DMS79 (cell line): ENCODE measurements around the gene STAT5A.
A peak's percentile ranks its signal among the peaks of the same experiment; 100 is the strongest.
"Not testable (repeated sequence)": the region's sequence is repeated elsewhere in the genome, so short reads cannot be mapped to it uniquely, and the experiment has no call there.

Experiments
- DNase-seq: peaks from one replicate; lab custom pipeline; 2025; lab: John Stamatoyannopoulos, UW

STAT5A gene

DNA sequence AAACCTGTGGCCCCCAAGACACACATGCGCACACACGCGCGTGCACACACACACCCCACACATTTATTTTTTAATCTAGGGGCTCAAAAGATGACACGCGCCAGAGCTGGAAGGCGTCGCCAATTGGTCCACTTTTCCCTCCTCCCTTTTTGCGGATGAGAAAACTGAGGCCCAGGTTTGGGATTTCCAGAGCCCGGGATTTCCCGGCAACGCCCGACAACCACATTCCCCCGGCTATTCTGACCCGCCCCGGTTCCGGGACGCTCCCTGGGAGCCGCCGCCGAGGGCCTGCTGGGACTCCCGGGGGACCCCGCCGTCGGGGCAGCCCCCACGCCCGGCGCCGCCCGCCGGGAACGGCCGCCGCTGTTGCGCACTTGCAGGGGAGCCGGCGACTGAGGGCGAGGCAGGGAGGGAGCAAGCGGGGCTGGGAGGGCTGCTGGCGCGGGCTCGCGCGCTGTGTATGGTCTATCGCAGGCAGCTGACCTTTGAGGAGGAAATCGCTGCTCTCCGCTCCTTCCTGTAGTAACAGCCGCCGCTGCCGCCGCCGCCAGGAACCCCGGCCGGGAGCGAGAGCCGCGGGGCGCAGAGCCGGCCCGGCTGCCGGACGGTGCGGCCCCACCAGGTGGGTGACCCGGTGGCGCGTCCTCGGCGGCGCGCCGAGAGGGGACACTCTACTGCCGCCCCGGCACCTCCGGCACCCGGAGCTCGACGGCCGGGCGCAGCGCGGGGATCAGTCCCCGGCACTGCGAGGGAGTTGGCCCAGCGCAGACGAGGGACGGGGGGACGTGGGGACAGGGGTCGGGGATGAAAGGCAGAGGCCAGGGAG is at the start of gene STAT5A:
STAT5A (plus strand) TSS at position 522 of the 826 bp plus-strand sequence. CDS start 914 bp downstream, outside the sequence.
- peak; percentile 21 for DNase-seq

DNA sequence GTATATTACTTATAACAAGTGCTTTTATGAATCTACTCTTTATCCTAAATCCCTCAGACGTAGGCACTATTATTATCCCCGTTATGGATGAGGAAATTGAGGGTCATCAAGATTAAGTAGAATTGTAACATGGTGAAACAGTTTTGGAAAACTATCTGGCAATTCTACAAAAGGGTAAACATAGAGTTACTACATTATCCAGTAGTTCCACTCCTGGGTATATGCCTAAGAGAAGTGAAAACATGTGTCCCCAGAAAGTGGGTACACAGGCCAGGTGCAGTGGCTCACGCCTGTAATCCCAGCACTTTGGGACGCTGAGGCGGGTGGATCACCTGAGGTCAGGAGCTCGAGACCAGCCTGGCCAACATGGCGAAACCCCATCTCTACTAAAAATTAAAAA is 48.7 kb upstream of the STAT5A start:
- not testable (repeated sequence) for DNase-seq

DNA sequence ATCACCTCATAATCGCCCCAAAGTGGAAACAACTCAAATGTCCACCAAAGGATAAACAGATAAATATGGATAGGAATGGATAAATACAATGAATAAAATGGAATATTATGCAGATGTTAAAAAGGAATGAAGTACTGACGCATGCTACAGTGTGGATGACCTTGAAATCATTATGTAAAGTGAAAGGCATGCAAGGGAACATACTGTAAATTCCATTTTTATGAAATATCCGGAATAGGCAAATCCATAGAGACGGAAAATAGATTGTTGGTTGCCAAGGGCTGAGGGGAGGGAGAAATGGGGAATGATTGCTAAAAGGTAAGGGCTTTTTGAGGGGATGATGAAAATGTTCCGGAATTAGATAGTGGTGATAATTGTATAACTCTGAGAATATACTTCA is 48.1 kb upstream of the STAT5A start:
- DNase-seq = no peak

DNA sequence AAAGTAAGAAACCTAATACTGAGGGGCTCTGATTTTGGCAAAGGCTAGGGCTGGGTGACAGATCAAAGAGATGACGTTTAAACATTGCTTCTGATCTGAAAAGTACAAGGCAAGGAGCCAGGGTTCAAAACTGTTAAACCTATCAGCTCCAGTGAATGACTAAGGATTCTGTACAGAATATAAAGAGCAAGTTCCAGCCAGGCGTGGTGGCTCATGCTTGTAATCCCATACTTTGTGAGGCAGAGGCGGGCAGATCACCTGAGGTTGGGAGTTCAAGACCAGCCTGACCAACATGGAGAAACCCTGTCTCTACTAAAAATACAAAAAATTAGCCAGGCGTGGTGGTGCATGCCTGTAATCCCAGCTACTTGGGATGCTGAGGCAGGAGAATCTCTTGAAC is 47.4 kb upstream of the STAT5A start:
- not testable (repeated sequence) for DNase-seq

DNA sequence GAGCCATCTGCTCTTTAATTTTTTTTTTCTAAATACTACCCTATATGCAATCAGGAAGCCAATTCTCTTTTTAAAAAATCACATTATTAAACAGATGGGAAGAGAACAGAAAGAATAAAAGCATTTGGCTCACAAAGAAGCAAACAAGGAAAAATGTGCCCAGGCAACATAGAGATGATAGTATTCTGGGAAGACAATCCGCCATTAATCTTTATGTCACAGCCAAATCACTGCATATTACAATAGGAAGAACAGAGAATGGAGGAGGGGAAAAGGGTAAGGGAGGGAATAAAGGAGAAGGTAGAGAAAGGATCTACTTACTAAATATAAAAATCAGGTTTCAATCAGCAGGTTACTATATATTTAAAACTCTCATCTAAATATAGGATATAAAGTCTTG is 46.4 kb upstream of the STAT5A start:
- DNase-seq = no peak

DNA sequence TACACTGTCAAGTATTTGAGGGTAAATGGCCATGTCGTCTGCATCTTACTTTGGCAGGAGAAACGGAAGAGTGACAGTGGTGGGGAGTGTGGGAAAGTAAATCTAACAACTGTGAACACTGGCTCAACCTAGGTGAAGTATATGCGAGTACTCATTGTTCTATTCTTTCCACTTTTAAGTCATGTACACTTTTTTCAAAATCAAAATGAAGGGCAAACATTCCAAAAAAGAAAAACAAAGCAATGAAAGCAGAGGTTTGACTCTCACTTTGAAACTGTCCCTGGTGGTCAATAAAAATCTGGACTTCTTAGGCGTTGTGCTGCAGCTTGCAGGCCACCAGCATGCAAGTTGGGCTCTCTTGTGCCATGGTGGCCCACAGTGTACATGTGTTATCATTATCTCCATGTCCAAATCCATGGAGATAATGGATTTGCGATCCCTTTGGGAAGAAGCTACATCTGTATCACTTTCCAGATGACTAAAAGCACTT is 44.8 kb upstream of the STAT5A start:
- no peak for DNase-seq

DNA sequence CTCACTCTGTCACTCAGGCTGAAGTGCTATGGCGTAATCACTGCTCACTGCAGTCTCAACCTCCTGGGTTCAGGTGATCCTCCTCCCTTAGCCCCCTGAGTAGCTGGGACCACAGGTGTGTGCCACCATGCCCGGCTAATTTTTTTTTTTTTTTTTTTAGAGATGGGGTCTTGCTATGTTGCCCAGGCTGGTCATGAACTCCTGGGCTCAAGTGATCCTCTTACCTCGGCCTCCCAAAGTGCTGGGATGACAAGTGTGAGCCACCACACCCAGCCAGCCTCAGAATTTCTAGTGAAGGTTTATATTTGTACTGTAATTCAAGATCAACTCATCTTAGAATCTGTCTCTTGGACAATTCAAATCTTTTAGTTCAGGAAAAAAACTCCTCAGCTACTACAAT is 44.2 kb upstream of the STAT5A start:
- DNase-seq = not testable (repeated sequence)

DNA sequence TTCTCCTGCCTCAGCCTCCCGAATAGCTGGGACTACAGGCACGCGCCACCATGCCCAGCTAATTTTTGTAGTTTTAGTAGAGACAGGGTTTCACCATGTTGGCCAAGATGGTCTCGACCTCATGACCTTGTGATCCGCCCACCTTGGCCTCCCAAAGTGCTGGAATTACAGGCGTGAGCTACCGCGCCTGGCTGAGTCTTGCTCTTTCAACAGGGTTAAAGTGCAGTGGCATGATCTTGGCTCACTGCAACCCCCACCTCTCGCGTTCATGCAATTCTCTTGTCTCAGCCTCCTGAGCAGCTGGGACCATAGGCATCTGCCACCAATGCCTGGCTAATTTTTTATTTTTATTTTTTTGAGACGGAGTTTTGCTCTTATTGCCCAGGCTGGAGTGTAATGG is 43.1 kb upstream of the STAT5A start:
- DNase-seq = not testable (repeated sequence)

DNA sequence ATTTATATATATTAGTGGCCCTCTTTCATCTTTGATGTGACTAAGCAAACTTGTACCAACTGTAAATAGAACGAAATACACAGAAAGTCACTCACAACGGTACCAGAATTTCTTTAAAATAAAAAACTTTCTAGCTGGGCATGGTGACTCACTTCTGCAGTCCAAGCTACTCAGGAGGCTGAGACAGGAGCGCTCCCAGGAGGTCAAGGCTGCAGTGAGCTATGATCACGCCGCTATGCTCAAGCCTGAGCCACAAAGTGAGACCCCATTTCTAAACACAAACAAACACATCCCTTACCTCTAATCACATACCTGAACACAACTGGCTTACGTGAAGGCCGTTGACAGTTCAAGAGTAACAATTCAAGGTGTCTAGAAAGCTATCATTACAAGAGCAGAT is 41.8 kb upstream of the STAT5A start:
- DNase-seq = no peak

DNA sequence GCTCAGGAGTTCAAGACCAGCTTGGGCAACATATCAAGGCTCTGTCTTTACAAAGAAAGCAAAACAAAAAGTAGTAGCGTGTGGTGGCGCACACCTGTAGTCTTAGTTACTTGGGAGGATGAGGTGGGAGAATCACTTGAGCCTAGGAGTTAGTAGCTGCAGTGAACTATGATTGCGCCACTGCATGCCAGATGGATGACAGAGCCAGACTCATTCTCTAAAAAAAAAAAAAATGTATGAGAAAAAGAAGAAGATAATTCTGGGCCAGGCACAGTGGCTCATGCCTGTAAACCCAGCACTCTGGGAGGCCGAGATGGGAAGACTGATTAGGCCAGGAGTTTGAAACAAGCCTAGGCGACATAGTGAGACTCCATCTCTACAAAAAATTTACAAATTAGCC is 40.6 kb upstream of the STAT5A start:
- no peak for DNase-seq

DNA sequence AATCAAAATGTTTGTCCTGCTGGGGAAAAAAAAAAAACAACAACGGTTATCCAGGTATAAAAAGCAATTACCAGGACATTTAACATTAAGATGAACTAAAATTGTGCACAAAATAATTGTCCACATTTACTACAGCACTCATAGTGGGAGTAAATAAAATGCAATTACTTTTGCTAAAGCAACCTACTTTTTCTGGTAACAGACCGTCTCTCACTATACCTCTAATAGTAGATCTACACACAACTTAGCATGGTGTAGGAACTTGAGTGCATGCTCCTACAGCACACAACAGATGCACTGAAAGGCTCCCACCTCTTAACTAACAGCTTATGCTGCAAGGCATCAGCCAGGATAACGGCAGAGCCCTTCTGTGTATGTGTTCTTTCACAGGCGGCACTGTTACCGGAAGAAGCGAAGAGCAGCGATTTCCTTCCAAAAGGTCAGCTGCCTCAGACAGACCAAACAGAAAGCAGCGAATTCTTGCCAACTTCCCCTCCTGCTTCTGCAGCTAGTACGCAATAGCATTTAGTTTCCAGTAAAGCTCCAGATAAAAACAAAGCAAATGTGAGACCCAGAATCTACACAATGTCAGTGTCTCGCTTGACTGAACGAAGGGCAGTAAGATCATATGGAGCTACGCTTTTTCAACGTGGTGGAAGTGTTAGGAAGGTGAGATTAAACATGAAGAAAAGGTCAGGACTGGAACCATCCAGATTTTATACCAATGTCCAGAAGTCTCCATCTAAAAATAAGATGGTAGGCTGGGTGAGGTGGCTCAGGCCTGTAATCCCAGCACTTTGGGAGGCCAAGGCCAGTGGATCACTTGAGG is 39.7 kb upstream of the STAT5A start:
- no peak for DNase-seq

DNA sequence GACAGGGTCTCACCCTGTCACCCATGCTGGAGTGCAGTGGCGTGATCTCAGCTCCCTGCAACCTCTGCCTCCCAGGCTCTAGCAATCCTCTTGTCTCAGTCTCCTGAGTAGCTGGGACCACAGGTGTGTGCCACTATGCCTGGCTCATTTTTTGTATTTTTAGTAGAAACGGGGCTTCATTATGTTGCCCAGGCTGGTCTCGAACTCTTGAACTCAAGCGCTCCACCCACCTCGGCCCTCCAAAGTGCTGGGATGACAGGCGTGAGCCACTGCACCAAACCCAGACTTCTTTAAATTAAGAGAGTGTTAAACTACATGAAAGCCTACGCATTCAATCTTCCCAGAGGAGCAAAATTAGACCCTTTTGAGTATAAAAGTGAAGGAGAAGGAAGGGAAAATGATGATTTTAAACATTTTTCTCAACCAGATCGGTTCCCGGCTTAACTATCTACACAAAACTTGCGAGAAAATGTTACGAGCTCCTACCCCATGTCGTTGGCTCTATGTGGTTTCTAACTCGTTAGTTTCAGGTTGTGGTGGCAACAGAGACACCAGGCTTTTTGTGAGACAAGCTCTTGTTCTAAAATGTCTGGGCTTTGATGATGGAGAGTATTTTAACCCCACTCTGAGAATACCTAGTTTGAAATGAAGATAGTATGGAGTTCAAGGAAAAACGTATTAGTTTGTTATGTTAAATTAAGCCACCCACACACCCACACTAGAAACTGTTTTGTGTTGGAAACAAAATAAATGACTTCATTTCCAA is 38.4 kb upstream of the STAT5A start:
- DNase-seq = no peak

DNA sequence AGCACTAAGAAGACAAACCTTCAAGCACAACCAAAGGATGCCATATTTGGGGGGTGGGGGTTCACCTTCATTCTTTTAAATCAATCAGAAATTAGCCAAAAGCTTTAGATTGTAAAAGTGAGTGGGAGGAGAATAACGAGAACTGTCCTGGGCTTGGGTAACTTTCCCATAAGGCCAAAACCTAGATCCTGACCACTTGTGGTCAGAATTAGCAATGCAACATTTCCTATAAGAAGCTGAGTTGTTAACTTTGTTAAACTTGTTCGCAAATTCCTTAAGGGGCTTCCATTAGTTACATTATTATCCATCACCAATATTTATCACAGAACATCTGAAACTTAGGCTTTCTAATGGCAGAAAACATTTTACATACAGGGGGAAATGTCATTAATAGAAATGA is 37.2 kb upstream of the STAT5A start:
- DNase-seq = no peak

DNA sequence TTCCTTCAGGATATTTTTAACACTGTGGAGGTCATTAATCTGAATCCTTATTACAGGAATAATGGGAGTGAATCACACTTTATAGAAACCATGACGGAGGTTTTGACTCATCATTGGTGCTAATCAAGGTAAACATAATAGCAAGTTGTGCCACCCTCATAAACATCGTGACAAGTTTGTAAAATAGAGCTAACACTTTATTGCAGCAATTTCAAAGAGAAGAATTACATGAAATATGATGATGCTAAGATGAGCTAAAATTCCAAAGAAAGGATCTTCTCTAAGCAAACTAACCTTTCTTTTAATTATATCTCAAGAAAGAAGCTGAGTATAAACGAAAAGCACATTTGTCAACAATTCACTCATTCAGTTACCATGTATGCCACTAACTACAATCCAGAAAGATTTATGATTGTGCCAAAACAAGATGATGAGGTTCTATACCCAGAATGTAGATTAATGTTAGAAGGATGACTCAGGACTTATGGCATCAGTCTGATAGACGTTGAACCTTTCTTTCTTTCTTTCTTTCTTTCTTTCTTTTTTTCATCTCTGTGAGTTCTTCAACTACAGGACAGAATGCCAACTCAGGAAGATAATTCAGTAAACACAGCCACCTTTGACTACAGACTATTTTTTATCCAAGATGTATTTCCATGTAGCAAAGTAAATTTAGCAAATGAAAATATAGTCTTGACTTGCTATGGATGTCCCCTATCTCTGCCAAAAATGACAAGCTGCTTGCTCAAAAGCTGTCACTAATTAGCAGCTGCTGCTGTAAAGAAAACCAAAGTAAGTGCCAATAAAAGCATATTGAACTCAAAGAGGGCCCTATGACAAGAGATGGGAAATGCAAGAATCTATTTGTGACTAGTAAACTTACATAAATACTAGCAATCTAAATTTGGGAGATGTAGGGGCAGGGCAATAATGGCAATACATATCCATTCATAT is 35.4 kb upstream of the STAT5A start:
- DNase-seq = no peak

DNA sequence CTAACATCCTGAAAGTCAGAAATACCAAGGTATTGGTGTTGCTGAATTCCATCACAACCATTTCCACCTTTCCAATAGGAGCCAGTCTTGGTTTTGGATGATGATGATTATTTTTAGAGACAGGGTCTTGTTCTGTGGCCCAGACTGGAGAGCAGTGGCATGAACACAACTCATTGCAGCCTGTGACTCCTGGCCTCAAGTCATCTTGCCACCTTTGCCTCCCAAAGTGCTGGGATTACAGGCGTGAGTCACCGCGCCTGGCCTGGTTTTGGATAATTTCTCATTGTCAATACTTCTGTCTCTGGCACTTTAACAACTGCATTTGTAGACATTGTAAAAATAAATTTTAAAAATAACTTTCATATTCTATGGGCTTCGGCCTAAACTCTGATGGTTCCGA is 34.7 kb upstream of the STAT5A start:
- no peak for DNase-seq

DNA sequence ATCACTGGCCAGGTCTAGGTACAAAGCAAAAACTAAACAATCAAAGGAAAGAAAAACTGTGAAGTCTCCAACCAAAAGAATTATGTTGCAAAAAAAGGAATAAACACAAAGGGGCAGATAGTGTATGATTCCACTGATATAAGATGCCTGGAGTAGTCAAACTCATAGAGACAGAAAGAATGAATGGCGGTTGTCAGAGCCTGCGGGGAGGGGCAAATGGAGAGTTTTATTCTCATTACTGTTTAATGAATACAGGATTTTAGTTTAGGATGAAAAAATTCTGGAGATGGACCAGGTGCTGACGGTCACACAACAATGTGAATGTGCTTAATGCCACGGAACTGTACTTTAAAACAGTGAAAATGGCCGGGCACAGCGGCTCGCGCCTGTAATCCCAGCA is 32.9 kb upstream of the STAT5A start:
- no peak for DNase-seq

DNA sequence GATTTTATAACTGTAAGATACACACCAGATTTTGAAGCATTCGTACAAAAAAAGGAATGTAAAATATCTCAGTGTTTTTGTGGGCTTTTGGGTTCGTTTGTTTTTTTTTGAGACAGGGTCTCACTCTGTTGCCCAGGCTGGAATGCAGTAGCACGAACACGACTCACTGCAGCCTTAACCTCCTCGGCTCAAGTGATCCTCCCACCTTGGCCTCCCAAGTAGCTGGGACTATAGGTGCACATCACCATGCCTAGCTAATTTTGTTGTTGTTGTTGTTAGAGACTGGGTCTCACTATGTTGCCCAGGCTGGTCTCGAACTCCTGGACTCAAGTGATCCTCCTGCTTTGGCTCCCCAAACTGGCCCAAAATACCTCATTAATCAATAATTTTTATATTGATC is 28.0 kb upstream of the STAT5A start:
- no peak for DNase-seq

DNA sequence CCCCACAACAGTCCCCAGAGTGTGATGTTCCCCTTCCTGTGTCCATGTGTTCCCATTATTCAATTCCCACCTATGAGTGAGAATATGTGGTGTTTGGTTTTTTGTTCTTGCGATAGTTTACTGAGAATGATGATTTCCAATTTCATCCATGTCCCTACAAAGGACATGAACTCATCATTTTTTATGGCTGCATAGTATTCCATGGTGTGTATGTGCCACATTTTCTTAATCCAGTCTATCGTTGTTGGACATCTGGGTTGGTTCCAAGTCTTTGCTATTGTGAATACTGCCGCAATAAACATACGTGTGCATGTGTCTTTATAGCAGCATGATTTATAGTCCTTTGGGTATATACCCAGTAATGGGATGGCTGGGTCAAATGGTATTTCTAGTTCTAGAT is 23.9 kb upstream of the STAT5A start:
- DNase-seq = not testable (repeated sequence)

DNA sequence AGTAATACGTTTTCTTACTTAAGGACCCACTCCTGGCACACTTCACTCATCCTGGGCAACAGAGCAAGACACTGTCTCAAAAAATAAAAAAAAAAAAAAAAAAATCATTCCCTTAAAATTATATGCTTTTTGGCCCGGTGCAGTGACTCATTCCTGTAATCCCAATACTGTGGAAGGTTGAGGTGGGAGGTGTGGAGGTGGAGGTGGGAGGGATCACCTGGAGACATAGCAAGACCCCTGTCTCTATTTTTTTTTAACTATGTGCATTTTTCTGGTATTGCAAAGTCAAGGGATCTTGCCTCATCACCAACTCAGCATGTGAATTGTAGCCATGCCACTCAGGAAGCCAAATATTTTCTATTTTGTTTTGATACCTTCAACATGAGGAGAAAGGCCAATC is 21.8 kb upstream of the STAT5A start:
- no peak for DNase-seq

DNA sequence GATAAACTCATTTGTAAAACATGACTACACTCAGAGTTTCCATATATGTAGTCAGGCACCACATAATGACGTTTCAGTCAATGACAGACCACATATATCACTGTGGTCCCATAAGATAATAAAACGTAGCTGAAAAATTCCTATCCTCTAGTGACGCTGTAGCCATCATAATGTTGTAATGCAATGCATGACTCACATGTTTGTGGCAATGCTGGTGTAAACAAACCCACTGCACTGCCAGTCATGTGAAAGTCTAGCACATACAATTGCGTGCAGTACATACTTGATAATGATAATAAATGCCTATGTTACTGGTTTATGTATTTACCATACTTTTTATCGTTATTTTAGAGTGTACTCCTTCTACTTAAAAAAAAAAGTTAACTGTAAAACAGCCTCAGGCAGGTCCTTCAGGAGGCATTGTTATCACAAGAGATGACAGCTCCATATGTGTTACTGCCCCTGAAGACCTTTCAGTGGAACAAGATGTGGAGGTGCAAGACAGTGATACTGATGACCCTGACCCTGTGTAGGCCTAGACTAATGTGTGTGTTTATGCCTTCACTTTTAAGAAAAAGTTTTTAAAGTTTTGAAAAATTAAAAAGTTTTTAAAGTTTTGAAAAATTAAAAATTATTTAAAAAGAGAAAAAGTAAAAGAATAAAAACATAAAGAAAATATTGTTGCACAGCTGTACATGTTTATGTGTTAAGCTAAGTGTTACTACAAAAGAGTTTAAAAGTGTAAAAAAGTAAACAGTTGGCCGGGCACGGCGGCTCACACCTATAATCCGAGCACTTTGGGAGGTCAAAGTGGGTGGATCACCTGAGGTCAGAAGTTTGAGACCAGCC is 21.2 kb upstream of the STAT5A start:
- no peak for DNase-seq
